ENCODE data around the gene LAMA1.
"Not testable (repeated sequence)": the region's sequence is repeated elsewhere in the genome, so short reads cannot be mapped to it uniquely, and the experiment has no call there.

The LAMA1 gene, protein sequence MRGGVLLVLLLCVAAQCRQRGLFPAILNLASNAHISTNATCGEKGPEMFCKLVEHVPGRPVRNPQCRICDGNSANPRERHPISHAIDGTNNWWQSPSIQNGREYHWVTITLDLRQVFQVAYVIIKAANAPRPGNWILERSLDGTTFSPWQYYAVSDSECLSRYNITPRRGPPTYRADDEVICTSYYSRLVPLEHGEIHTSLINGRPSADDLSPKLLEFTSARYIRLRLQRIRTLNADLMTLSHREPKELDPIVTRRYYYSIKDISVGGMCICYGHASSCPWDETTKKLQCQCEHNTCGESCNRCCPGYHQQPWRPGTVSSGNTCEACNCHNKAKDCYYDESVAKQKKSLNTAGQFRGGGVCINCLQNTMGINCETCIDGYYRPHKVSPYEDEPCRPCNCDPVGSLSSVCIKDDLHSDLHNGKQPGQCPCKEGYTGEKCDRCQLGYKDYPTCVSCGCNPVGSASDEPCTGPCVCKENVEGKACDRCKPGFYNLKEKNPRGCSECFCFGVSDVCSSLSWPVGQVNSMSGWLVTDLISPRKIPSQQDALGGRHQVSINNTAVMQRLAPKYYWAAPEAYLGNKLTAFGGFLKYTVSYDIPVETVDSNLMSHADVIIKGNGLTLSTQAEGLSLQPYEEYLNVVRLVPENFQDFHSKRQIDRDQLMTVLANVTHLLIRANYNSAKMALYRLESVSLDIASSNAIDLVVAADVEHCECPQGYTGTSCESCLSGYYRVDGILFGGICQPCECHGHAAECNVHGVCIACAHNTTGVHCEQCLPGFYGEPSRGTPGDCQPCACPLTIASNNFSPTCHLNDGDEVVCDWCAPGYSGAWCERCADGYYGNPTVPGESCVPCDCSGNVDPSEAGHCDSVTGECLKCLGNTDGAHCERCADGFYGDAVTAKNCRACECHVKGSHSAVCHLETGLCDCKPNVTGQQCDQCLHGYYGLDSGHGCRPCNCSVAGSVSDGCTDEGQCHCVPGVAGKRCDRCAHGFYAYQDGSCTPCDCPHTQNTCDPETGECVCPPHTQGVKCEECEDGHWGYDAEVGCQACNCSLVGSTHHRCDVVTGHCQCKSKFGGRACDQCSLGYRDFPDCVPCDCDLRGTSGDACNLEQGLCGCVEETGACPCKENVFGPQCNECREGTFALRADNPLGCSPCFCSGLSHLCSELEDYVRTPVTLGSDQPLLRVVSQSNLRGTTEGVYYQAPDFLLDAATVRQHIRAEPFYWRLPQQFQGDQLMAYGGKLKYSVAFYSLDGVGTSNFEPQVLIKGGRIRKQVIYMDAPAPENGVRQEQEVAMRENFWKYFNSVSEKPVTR (N-terminal part only)

GRCh38 chr18:7117390-7118355, at the start of gene LAMA1:
LAMA1 (minus strand) TSS chr18:7117797; CDS start chr18:7117720, 77 bp downstream.
- no peak for DNase-seq

GRCh38 chr18:7165846-7166393, 48.3 kb upstream of the LAMA1 start:
- no peak for DNase-seq

DNA sequence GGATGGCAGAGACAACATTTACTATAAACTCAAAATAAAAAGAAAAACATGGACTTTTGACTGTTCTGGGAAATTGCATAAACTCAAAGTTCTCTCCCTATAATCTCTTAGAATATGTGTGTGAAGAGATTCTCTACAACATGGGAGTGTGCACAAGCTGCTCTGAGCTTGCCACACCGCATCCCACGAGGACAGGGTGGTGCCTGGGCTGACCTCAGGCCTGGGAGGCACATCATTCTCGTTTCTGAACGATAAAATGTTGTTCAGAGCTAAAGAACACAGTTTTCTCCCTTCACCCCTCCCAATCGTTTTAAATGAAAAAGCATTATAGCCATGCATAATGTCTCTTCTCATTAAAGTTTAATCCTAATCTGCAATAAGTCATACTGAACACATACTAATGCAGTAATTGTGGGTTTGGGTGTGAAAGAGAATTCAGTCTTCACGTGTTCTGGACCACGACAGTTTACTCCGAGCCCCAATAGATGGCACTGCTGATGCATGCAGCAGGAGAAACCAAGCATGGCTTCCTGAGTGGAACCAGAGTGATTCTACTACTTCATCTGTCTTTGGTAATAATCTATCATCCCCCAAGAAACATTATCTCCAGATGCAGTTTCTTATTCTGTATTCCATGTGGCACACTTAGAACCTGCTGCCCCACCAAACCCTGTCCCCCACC, 46.9 kb upstream of the LAMA1 start:
- no peak for DNase-seq

- no peak for DNase-seq
Observed at GRCh38 chr18:7158216-7158615, 40.6 kb upstream of the LAMA1 start.

- no peak for DNase-seq
Observed at GRCh38 chr18:7157760-7158159, 40.2 kb upstream of the LAMA1 start.

DNA sequence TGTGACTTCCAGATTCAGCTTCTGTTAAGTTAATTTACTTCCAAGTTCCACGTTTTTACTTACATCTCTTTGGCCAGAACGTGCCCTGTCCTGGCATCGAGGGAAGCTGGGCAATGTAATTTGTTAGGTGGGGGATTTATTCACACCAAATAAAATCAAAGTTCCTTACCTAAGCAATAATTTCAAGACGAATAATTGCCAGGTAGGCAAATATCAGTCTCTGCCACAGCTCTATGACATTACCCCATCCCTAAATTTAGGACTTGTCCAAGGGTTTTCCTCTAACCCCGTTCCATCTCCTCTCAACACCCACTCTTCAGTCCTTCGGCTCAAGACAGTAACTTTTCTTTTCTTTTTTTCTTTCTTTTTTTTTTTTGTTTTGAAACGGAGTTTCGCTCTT, 38.3 kb upstream of the LAMA1 start:
- no peak for DNase-seq

- no peak for DNase-seq
Observed at GRCh38 chr18:7155092-7155491, 37.5 kb upstream of the LAMA1 start.

DNA sequence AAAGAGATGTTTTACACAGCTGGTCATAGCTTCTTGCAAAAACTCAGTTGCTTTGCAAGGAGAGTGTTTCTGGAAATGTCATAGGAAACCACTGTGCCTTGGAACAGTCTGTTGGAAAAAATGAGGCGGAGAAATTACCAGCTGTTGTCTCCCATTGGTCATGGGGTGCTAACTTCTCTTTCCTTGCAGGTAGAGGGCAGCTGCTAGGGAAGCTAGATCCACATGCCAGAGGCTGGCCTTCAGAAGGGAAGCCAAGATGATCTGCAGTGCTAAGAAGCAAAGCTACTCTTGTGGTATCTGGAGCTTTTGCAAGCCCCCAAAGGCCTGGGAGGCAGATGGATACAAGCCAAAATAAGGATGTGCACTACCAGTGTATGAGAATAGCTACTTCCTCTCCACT, 34.8 kb upstream of the LAMA1 start:
- no peak for DNase-seq

DNA sequence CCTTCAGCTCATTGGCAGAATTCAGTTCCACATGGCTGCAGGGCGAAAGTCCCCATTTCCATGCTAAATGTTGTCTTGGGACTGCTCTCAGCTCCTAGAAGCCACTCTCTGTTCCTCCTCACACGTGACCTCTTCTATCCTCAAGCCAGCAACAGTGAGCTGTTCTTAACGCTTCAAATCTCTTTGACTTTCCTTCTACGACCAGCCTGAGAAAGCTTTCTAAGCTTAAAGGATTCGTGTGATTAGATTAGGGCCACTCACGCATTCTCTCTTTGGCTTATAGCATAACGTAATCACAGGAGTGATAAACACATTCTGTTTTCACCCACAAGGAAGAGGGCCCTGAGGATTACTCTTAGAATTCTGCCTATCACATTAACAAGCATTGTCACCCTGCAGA, 29.8 kb upstream of the LAMA1 start:
- DNase-seq, result no peak

DNA sequence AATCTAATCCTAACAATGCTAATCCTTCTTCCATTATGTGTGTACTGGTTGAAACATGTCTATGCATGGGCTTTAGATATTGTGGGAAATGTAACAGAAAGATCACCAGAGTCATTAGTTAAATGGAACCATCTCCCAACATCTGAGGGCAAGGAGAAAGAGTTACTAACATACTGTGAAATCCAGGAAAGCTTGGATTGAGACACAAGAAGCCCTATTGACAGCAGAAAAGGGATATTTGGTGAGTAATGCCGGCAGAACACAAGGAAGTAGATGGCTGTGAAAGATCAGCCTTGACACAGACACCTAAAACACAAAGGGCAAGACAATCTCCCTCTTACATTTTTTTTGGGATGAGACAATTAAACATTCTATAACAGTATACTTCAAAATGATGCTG, 28.5 kb upstream of the LAMA1 start:
- no peak for DNase-seq

DNA sequence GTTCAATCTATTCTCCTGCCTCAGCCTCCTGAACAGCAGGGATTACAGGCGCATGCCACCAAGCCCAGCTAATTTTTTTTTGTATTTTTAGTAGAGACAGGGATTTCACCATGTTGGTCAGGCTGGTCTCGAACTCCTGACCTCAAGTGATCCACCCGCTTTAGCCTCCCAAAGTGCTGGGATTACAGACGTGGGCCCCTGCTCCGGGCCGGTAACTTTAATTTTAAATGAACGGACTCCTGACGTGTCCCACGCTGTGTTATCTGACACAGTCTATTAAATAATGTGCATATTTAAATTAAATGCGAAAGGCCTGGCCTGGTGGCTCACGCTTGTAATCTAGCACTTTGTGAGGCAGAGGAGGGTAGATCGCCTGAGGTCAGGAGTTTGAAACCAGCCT, 27.3 kb upstream of the LAMA1 start:
- DNase-seq, result not testable (repeated sequence)

GRCh38 chr18:7141287-7141686, 23.7 kb upstream of the LAMA1 start:
- DNase-seq, result no peak

GRCh38 chr18:7139409-7139808, 21.8 kb upstream of the LAMA1 start:
- no peak for DNase-seq

GRCh38 chr18:7133181-7133580, 15.6 kb upstream of the LAMA1 start:
- DNase-seq, result no peak

GRCh38 chr18:7132356-7133150, 15.0 kb upstream of the LAMA1 start:
- no peak for DNase-seq

GRCh38 chr18:7122376-7122775, 4.8 kb upstream of the LAMA1 start:
- no peak for DNase-seq

DNA sequence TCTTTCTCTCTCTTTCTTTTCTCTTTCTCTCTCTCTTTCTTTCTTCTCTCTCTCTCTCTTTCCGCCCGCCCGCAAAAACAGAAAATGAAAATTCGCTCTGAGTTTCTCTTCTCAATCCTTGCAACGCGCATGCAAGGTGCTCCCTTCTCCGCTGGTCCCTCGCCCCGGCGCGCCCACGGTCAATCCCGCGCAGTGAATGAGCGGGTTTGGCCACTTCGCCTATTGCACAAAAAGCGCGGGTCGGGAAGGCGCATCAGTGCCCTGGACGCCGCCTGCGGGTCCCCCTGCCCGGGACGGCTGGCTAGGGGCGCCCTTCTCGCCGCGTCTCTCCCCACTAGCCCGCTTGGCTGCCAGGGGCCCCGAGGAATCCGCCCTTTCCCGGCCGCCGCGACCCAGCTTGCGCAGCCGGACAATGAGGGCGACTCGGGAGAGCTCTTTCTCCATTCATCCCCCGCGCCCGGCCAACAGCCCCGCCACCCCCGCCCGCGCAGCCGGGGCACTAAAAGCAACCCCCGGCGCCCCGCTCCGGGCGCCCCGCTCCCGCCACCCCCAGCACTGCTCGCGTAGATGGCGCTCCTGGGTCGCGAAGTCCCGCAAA, 706 bp downstream of the LAMA1 start:
- DNase-seq, result no peak

DNA sequence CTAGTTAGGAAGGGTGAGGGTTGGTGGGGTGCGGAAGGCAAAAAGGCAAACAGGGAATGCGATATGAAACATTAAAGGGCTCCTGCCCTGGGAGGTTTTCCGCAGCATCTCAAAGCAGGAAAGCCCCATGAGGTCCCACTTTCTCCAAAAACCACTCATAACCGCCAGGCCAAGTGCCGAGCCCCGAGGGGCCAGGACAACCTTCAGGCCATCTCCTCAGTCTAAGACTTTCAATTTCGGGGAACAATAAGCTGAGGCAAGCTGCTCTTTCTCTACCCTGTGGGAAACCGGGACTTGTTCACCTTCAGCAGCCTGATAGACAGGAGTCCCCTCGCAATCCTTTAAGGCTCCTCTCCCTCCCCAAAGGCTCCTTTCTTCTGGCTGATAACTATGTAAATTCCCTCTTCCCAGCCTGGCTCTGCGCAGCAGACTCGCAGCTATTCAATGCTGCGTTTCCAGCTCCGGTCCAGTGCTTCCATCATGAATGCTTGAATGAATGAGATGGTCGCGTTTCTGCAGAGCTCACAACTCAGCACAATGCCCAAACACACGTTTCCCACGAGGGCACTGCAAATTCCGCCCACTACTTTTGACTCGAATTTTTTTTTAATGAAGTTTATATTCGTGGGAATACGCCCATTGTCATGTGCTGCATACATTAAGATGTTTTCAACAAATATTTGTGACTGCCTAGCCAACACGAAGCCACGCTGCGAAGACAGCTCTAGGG, 1.4 kb downstream of the LAMA1 start:
- no peak for DNase-seq

DNA sequence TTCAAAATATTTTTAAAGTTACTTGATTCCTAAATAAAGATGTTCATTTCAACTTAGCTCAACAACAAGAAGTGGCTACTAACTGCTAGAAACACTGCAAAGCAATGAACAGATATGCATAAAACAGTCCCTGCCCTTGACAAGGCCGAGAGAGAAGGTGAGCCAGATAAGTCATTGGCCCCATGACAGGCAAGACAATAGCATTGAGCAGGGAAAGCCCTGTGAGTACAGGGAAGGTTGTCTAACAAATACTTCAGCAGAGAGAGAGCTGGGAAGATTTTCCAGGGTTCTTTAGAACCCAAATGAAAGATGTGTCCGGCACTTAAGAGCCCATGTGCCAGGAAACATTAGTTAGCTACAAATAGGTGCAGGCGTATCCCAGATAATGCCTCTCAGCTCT, 4.7 kb downstream of the LAMA1 start:
- DNase-seq, result no peak
